Measurements from ENCODE around the gene GARNL3. TPM values are rescaled to one million over a fixed set of nuclear protein-coding genes. Genes with fewer than 3 reads are reported as not detected.

GARNL3 gene
- total RNA-seq, 4 donors from 2014 or later: 9.3 to 20.9 (median 14.7) TPM

DNA sequence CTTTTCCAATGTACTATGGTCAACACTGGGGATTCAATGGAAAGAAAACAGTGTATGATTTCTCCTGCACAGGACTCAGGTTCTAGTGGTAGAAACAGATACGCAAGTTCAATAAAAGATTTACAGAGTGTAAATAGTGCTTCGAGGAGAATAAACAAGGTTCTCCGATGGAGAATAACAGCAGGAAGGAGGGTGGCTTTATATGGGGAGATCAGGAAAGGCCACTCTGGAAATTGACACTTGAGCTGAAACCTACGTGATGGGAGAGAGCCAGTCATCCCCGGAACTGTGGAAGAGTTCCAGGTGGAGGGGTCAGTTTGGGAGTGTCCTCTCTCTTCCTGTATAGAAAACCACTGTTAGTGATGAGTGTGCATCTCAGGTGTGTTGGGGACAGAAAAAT lies 65.9 kb downstream of the GARNL3 start:
- TF ChIP-seq, protein P1, sequence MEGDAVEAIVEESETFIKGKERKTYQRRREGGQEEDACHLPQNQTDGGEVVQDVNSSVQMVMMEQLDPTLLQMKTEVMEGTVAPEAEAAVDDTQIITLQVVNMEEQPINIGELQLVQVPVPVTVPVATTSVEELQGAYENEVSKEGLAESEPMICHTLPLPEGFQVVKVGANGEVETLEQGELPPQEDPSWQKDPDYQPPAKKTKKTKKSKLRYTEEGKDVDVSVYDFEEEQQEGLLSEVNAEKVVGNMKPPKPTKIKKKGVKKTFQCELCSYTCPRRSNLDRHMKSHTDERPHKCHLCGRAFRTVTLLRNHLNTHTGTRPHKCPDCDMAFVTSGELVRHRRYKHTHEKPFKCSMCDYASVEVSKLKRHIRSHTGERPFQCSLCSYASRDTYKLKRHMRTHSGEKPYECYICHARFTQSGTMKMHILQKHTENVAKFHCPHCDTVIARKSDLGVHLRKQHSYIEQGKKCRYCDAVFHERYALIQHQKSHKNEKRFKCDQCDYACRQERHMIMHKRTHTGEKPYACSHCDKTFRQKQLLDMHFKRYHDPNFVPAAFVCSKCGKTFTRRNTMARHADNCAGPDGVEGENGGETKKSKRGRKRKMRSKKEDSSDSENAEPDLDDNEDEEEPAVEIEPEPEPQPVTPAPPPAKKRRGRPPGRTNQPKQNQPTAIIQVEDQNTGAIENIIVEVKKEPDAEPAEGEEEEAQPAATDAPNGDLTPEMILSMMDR (IDR thresholded peaks at IDR 0.05; ENCODE audit: low read depth): no peak

DNA sequence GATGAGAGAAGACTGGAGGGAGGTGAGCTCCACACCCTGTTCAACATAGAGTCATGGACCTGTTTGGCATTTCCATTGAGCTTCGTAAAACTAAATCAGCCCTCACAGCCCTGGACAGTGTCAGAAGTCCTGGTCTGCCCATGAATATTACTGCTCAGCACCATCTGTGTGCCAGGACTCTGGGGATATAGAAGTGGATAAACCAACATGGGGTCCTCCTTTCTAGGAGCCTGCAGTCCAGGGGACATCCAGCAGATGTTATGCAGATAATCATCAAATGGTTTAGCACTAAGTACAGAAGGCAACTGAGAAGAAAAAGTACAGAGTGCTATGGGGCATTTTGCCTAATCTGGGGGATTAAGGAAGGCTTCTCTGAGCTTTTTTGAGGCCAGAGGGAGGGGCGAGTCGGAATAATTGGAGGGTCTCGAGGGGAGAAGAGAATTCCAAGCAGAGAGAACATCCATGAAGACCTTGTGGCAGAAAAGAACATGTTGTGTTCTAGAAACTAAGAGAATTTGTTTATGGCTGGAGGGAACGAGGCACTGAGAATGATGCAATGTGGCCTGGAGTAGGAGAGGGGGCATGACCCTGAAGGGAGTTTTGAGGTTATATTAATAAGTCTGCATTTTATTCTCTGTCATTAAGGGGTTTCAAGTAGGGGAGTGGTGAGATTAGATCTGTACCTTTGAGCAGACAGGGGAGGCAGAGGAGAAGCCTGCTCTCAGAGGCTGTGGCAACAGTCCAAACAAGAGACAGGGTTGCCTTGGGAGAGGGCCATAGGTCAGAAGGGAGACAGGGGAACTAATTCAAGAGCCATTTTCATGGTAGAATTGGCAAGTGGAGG lies 68.9 kb downstream of the GARNL3 start:
- TF ChIP-seq, protein P1 (IDR thresholded peaks at IDR 0.05; ENCODE audit: low read depth): no peak

DNA sequence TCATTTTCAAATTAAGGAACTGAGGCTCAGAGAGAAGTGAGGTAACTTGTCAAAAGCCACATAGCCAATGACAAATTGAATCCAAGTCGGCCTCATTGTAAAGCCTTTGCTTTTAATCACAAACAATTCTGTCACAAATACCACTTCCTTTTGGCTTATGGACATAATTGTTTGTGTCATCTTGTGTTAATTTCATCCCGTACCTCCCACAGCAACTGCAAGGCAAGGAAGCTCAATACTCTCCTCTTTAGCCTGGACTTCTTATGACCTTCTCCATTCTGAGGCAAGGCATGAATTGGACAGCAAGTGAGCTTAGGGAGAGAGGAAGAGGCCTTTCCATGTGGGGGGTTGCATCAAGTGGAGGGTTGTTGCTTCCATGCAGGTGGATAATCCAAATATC lies 70.2 kb downstream of the GARNL3 start:
- TF ChIP-seq, protein P1 (IDR thresholded peaks at IDR 0.05; ENCODE audit: low read depth): no peak

DNA sequence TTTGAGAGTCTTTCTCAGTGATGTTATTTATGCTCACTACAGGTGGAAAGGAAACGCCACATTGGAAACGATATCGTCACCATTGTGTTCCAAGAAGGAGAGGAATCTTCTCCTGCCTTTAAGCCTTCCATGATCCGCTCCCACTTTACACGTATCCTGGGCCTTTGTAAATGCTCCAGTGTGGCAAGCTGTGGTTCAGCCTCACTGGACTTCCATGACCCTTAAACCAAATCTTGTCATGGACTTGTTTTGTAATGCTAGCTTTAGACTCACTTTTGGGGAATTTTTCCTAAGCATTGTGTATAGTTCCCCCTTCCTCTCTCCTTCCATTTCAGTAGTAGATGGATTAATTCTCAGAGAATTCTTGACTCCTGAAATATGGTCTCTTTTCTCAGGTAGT lies 71.5 kb downstream of the GARNL3 start:
- TF ChIP-seq, protein P1 (IDR thresholded peaks at IDR 0.05; ENCODE audit: low read depth): no peak

DNA sequence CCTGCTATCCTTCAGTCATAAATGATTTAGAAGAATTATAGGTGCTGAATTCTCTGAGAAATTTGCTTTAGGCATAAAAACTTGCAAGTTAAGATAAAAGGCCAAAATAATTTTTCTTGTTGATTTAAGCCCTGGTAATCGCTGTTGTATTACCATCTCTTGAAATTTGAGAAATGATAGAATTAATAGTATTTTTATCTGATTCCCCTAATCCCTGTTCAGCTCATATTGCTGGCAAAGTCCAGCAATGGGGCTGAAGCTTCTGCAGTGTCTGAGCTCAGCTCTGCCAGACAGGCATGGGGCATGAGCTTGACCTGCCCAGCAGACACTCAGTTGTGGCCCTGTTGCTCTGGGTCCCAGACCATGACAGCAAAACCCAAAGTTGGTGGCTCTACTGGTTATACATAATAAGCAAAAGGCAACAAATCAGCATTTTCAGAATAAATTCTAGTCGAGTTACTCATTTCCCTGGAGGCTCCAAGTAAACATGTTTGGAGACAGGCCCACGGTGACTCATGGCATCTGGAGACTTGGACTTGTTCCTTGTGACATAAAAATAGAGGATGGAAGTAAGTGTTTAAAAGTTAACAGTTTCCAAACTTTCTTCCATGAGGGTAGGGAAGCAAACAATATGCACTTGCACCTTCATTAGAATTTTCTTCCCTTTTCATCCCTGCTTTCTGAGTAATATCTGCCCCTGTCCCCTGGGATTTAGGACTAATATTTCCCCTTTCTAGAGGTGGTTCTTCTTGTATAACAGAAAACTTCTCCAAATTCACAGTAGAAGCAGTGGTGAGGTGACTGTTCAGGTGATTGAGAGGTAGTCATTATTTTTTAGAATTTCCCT lies 72.2 kb downstream of the GARNL3 start:
- TF ChIP-seq, protein P1 (IDR thresholded peaks at IDR 0.05; ENCODE audit: low read depth): no peak

DNA sequence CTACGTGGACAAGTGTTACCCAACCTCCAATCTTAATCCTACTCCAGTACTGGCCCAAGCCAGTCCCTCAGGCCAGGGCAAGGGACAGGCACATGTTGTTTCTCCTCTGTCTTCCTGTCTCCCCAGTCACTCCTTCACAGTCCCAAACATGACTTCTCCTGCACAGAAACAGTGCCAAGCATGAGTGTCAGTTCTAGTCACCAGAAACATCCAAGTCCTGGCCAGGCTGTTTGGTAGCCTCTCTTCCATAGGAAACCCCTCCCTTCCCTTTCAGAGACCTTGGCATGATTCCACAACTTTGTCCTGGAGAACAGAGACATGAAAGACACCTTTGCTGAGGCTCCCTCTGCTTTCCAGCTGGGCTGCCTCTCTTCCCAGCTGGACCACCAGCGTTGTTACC lies 76.1 kb downstream of the GARNL3 start:
- TF ChIP-seq, protein P1 (IDR thresholded peaks at IDR 0.05; ENCODE audit: low read depth): no peak

DNA sequence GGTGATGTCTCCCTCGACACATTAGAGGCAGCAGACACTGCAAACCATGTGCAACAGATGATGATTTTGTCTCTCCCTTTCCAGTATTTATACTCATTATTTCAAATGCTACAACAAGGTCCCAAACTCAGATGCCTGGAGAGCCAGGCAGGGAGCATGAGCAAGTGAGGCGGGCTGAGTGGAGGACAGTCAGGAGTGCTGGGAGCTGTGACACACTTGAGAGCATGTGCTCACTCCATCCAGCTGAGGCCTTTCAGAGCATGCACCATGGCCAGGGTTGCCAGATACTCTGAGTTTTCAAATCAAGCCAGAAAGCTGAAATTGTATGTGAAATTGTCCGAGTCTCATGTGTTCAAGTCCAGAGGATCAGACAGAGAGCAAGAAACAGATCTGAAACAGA lies 76.6 kb downstream of the GARNL3 start:
- TF ChIP-seq, protein P1 (IDR thresholded peaks at IDR 0.05; ENCODE audit: low read depth): no peak
